ENCODE measurements around the gene FAM83F.

FAM83F gene

GRCh38 chr22:40030026-40030757 is 35.4 kb downstream of the FAM83F start:
- Histone ChIP-seq H3K4me1 (ENCODE audit: control insufficient read depth, insufficient read depth, low read length) (peaks cover 10% of the 10 kb centered on the region; the same call in 1 of the 2 replicates), H3K27ac (ENCODE audit: low read depth, low read length) (no peak overlapping the region), H3K4me3 (ENCODE audit: low read depth, low read length) (no peak overlapping the region), H3K9ac (ENCODE audit: low read depth, low read length) (no peak overlapping the region), H3K27me3 (ENCODE audit: control insufficient read depth, insufficient read depth, low read length) (no peaks in the 10 kb centered on the region), H3K9me3 (ENCODE audit: control insufficient read depth, insufficient read depth, low read length) (no peaks in the 10 kb centered on the region), H3K36me3 (ENCODE audit: control insufficient read depth, insufficient read depth, low read length) (peaks cover 9% of the 10 kb centered on the region)

- Histone ChIP-seq H3K4me1 (ENCODE audit: control insufficient read depth, insufficient read depth, low read length) (peaks cover 10% of the 10 kb centered on the region; the same call in 1 of the 2 replicates), H3K27ac (ENCODE audit: low read depth, low read length) (no peak overlapping the region), H3K9me3 (ENCODE audit: control insufficient read depth, insufficient read depth, low read length) (no peaks in the 10 kb centered on the region), H3K27me3 (ENCODE audit: control insufficient read depth, insufficient read depth, low read length) (no peaks in the 10 kb centered on the region), H3K9ac (ENCODE audit: low read depth, low read length) (no peak overlapping the region), H3K4me3 (ENCODE audit: low read depth, low read length) (no peak overlapping the region), H3K36me3 (ENCODE audit: control insufficient read depth, insufficient read depth, low read length) (peaks cover 9% of the 10 kb centered on the region)
Measured at GRCh38 chr22:40030758-40031095, 36.0 kb downstream of the FAM83F start.

- Histone ChIP-seq H3K4me3 (ENCODE audit: low read depth, low read length) (no peak overlapping the region), H3K27ac (ENCODE audit: low read depth, low read length) (no peak overlapping the region), H3K9ac (ENCODE audit: low read depth, low read length) (no peak overlapping the region), H3K4me1 (ENCODE audit: control insufficient read depth, insufficient read depth, low read length) (peaks cover 10% of the 10 kb centered on the region; the same call in 1 of the 2 replicates), H3K9me3 (ENCODE audit: control insufficient read depth, insufficient read depth, low read length) (no peaks in the 10 kb centered on the region), H3K36me3 (ENCODE audit: control insufficient read depth, insufficient read depth, low read length) (peaks cover 9% of the 10 kb centered on the region), H3K27me3 (ENCODE audit: control insufficient read depth, insufficient read depth, low read length) (no peaks in the 10 kb centered on the region)
Measured at GRCh38 chr22:40031766-40032470, 37.2 kb downstream of the FAM83F start.

GRCh38 chr22:40033586-40034380 is 39.0 kb downstream of the FAM83F start:
- Histone ChIP-seq H3K27ac (ENCODE audit: low read depth, low read length) (no peak overlapping the region), H3K9ac (ENCODE audit: low read depth, low read length) (no peak overlapping the region), H3K36me3 (ENCODE audit: control insufficient read depth, insufficient read depth, low read length) (0 out of 2 replicates have a peak, but pooled peaks cover 3% of the 10 kb centered on the region), H3K27me3 (ENCODE audit: control insufficient read depth, insufficient read depth, low read length) (no peaks in the 10 kb centered on the region), H3K9me3 (ENCODE audit: control insufficient read depth, insufficient read depth, low read length) (no peaks in the 10 kb centered on the region), H3K4me1 (ENCODE audit: control insufficient read depth, insufficient read depth, low read length) (peaks cover 10% of the 10 kb centered on the region; the same call in 1 of the 2 replicates), H3K4me3 (ENCODE audit: low read depth, low read length) (no peak overlapping the region)

- Histone ChIP-seq H3K9me3 (ENCODE audit: control insufficient read depth, insufficient read depth, low read length) (no peaks in the 10 kb centered on the region), H3K4me1 (ENCODE audit: control insufficient read depth, insufficient read depth, low read length) (peaks cover 6% of the 10 kb centered on the region; the same call in 1 of the 2 replicates), H3K9ac (ENCODE audit: low read depth, low read length) (no peak overlapping the region), H3K4me3 (ENCODE audit: low read depth, low read length) (no peak overlapping the region), H3K36me3 (ENCODE audit: control insufficient read depth, insufficient read depth, low read length) (no peaks in the 10 kb centered on the region), H3K27ac (ENCODE audit: low read depth, low read length) (no peak overlapping the region), H3K27me3 (ENCODE audit: control insufficient read depth, insufficient read depth, low read length) (peaks cover 12% of the 10 kb centered on the region)
Measured at GRCh38 chr22:40035351-40035750, 40.6 kb downstream of the FAM83F start.

GRCh38 chr22:40036126-40036525 is 41.4 kb downstream of the FAM83F start:
- Histone ChIP-seq H3K9ac (ENCODE audit: low read depth, low read length) (no peak overlapping the region), H3K36me3 (ENCODE audit: control insufficient read depth, insufficient read depth, low read length) (no peaks in the 10 kb centered on the region), H3K4me3 (ENCODE audit: low read depth, low read length) (no peak overlapping the region), H3K4me1 (ENCODE audit: control insufficient read depth, insufficient read depth, low read length) (no peaks in the 10 kb centered on the region), H3K27ac (ENCODE audit: low read depth, low read length) (no peak overlapping the region), H3K9me3 (ENCODE audit: control insufficient read depth, insufficient read depth, low read length) (no peaks in the 10 kb centered on the region), H3K27me3 (ENCODE audit: control insufficient read depth, insufficient read depth, low read length) (peaks cover 20% of the 10 kb centered on the region)

- H3K9ac ChIP-seq (ENCODE audit: low read depth, low read length) = no peak overlapping the region
- H3K9me3 ChIP-seq (ENCODE audit: control insufficient read depth, insufficient read depth, low read length) = no peaks in the 10 kb centered on the region
- H3K36me3 ChIP-seq (ENCODE audit: control insufficient read depth, insufficient read depth, low read length) = no peaks in the 10 kb centered on the region
- H3K27ac ChIP-seq (ENCODE audit: low read depth, low read length) = no peak overlapping the region
- H3K4me3 ChIP-seq (ENCODE audit: low read depth, low read length) = no peak overlapping the region
- peaks cover 22% of the 10 kb centered on the region for H3K27me3 ChIP-seq (ENCODE audit: control insufficient read depth, insufficient read depth, low read length)
- H3K4me1 ChIP-seq (ENCODE audit: control insufficient read depth, insufficient read depth, low read length) = no peaks in the 10 kb centered on the region
Measured at GRCh38 chr22:40036591-40037225, 42.0 kb downstream of the FAM83F start.

- Histone ChIP-seq H3K27ac (ENCODE audit: low read depth, low read length) (no peak overlapping the region), H3K9me3 (ENCODE audit: control insufficient read depth, insufficient read depth, low read length) (no peaks in the 10 kb centered on the region), H3K4me1 (ENCODE audit: control insufficient read depth, insufficient read depth, low read length) (no peaks in the 10 kb centered on the region), H3K4me3 (ENCODE audit: low read depth, low read length) (no peak overlapping the region), H3K36me3 (ENCODE audit: control insufficient read depth, insufficient read depth, low read length) (no peaks in the 10 kb centered on the region), H3K27me3 (ENCODE audit: control insufficient read depth, insufficient read depth, low read length) (peaks cover 24% of the 10 kb centered on the region), H3K9ac (ENCODE audit: low read depth, low read length) (no peak overlapping the region)
Measured at GRCh38 chr22:40037320-40037719, 42.6 kb downstream of the FAM83F start.

GRCh38 chr22:40039482-40040115 is 44.8 kb downstream of the FAM83F start:
- H3K9ac ChIP-seq (ENCODE audit: low read depth, low read length) = no peak overlapping the region

GRCh38 chr22:40040927-40041326 is 46.2 kb downstream of the FAM83F start:
- no peak overlapping the region for H3K27ac ChIP-seq (ENCODE audit: low read depth, low read length)
- no peak overlapping the region for H3K4me3 ChIP-seq (ENCODE audit: low read depth, low read length)
- no peaks in the 10 kb centered on the region for H3K36me3 ChIP-seq (ENCODE audit: control insufficient read depth, insufficient read depth, low read length)
- no peaks in the 10 kb centered on the region for H3K9me3 ChIP-seq (ENCODE audit: control insufficient read depth, insufficient read depth, low read length)
- peaks cover 26% of the 10 kb centered on the region for H3K27me3 ChIP-seq (ENCODE audit: control insufficient read depth, insufficient read depth, low read length)
- peaks cover 11% of the 10 kb centered on the region; the same call in 1 of the 2 replicates for H3K4me1 ChIP-seq (ENCODE audit: control insufficient read depth, insufficient read depth, low read length)
- H3K9ac ChIP-seq (ENCODE audit: low read depth, low read length) = no peak overlapping the region

More at GRCh38 chr22:40039482-40040115, 44.8 kb downstream of the FAM83F start:
- Histone ChIP-seq H3K9me3 (ENCODE audit: control insufficient read depth, insufficient read depth, low read length) (no peaks in the 10 kb centered on the region), H3K27ac (ENCODE audit: low read depth, low read length) (no peak overlapping the region), H3K4me1 (ENCODE audit: control insufficient read depth, insufficient read depth, low read length) (peaks cover 5% of the 10 kb centered on the region; the same call in 1 of the 2 replicates), H3K4me3 (ENCODE audit: low read depth, low read length) (no peak overlapping the region), H3K36me3 (ENCODE audit: control insufficient read depth, insufficient read depth, low read length) (no peaks in the 10 kb centered on the region), H3K27me3 (ENCODE audit: control insufficient read depth, insufficient read depth, low read length) (peaks cover 26% of the 10 kb centered on the region)
